HG02981 (cell line): ENCODE measurements around the gene PGAM1.
A peak's percentile ranks its signal among the peaks of the same experiment; 100 is the strongest.
"Not testable (repeated sequence)": the region's sequence is repeated elsewhere in the genome, so short reads cannot be mapped to it uniquely, and the experiment has no call there.

Experiments
- ATAC-seq: cut with Tn5 transposase; IDR thresholded peaks from one replicate; pipeline ENCODE4 v1.9.1; 2021; ENCODE audit warnings: mild to moderate bottlenecking, moderate library complexity; ENCODE audit not compliant: unreplicated experiment

The PGAM1 gene

GRCh38 chr10:97425964-97426775 is at the start of gene PGAM1:
TSS of gene PGAM1 (plus strand) at chr10:97426191. CDS start at chr10:97426308, 117 bp downstream.
- ATAC-seq, result peak; percentile 77

GRCh38 chr10:97376413-97376812 is 49.6 kb upstream of the PGAM1 start:
- ATAC-seq, result no peak

GRCh38 chr10:97378933-97379921 is 46.8 kb upstream of the PGAM1 start:
- ATAC-seq, result no peak

GRCh38 chr10:97380516-97380915 is 45.5 kb upstream of the PGAM1 start:
- no peak for ATAC-seq

- no peak for ATAC-seq
These were observed 44.4 kb upstream of the PGAM1 start for GRCh38 chr10:97381626-97382025.

- ATAC-seq, result no peak
These were observed 42.8 kb upstream of the PGAM1 start for GRCh38 chr10:97383159-97383558.

- ATAC-seq, result no peak
These were observed 41.8 kb upstream of the PGAM1 start for GRCh38 chr10:97384156-97384555.

- no peak for ATAC-seq
These were observed 41.4 kb upstream of the PGAM1 start for GRCh38 chr10:97384641-97385040.

GRCh38 chr10:97385565-97385964 is 40.4 kb upstream of the PGAM1 start:
- ATAC-seq, result no peak

GRCh38 chr10:97388152-97388551 is 37.8 kb upstream of the PGAM1 start:
- ATAC-seq, result no peak

GRCh38 chr10:97390091-97390490 is 35.9 kb upstream of the PGAM1 start:
- ATAC-seq, result no peak

- ATAC-seq, result no peak
These were observed 32.9 kb upstream of the PGAM1 start for GRCh38 chr10:97393034-97393573.

GRCh38 chr10:97396056-97396455 is 29.9 kb upstream of the PGAM1 start:
- no peak for ATAC-seq

GRCh38 chr10:97399843-97400545 is 26.0 kb upstream of the PGAM1 start:
- ATAC-seq, result no peak

- peak; percentile 97 for ATAC-seq
These were observed 25.1 kb upstream of the PGAM1 start, which contains the start of gene RRP12 for GRCh38 chr10:97400665-97401454. TSS of gene RRP12 (minus strand) at chr10:97401340. CDS start at chr10:97401231, 109 bp downstream.

- no peak for ATAC-seq
These were observed 24.5 kb upstream of the PGAM1 start for GRCh38 chr10:97401455-97401919.

GRCh38 chr10:97404044-97404443 is 21.9 kb upstream of the PGAM1 start:
- ATAC-seq, result no peak

- no peak for ATAC-seq
These were observed 19.9 kb upstream of the PGAM1 start for GRCh38 chr10:97406064-97406463.

GRCh38 chr10:97406483-97406882 is 19.5 kb upstream of the PGAM1 start:
- ATAC-seq, result not testable (repeated sequence)
